Anterior cingulate cortex (tissue), 58 donors: ENCODE measurements around the gene AMBRA1.

ENCODE experiments used
- DNase-seq, 58 donors: peaks; one replicate each; lab custom pipeline; 2025; lab: John Stamatoyannopoulos, UW

Gene AMBRA1

DNA sequence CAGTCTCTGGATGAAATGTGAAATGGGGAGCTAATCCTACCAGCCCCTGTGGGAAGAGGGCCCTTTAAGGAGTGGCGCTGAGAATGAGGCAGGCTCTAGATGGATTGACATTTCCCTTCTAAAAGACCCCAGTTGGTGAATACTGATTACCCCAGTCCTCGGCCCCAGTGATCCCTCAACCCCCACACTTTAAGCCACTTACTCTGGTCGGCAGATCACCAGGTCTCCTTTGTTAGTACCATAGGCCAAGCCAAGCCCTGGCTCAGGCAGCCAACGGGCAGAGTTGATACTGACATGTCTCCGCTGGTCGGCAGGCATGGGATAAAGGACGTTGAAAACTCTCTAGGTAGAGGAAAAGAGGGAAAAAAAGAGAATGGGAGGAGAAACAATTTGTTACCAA is 176.1 kb downstream of the AMBRA1 start:
- DNase-seq = no peak

- no peak for DNase-seq
Observed at GRCh38 chr11:46414879-46415278, 178.9 kb downstream of the AMBRA1 start.

DNA sequence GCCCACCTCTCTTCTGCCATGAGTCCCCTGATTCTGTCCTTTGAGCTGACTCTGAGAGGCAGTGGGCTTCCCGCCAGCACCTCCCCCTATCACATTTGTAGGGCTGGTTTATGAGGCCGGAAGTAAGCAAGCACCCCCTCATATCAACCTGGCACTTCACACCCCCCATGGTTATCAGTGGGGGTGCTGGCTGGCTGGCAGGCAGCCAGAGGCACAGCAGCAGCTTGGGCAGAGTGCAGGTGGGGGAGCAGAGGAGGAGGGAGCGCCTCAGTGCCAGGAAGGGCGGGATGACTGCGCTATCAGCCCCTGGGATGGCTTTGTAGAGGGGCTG is 179.4 kb downstream of the AMBRA1 start:
- DNase-seq = no peak

DNA sequence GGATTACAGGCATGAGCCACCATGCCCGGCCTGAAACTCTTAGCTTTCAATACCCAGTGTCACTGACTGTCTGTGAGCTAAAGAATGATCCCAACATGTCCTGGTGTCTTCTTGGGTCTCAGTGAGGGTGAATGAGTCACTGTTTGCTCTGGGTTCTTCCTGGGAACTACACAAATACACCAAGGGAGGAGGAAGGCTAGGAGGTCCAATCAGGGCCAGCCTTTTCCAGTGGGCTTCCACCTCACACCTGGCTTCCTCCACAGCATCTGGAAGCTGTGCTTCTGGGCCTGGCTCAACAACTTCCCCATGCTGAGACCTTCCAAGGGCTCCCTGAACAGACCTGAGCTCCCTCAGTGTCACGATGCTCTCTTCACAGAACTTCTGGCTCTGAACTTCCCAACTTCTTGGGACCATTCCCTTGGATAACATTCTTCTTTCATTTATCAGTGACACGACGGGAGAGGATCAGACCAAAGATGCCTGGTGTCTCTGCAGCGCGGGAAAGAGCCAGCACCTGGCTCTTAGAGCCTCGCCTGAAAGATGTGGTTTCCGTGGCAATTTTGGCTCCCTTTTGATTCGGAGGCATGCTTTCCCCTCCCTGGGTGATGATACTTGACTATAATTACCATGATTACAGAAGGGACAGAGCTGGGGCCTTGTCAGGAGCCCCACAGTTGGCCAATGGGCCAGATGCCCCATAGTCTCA is 179.9 kb downstream of the AMBRA1 start:
- DNase-seq = no peak

- peak in 1 of 58 donors; percentile 47 for DNase-seq
Observed at GRCh38 chr11:46410021-46410420, 183.8 kb downstream of the AMBRA1 start.

- no peak for DNase-seq
Observed at GRCh38 chr11:46408407-46408986, 185.3 kb downstream of the AMBRA1 start.

- no peak for DNase-seq
Observed at GRCh38 chr11:46407635-46408034, 186.2 kb downstream of the AMBRA1 start.

- DNase-seq = no peak
Observed at GRCh38 chr11:46404476-46405017, 189.3 kb downstream of the AMBRA1 start.

GRCh38 chr11:46402957-46403902 is 190.6 kb downstream of the AMBRA1 start:
- no peak for DNase-seq

DNA sequence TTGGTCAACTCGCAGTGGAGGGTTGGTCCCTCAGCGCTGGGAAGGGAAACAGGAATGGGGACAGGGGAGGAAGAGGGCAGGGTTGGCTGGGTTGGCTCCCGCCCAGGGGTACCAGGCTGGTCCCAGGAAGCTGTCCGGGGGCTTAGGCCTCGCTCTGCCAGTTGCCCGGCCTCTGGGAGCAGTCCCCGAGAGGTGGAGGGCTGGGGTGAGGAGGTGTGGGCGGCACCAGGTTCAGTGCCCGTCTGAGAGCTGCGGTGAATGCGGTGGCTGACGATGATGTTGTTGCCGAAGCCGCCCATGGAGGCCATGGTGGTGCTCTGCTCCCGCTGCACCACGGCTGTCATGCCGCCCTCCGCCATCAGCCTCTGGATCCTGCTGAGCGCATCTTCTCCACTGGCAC is 196.3 kb downstream of the AMBRA1 start:
- no peak for DNase-seq

DNA sequence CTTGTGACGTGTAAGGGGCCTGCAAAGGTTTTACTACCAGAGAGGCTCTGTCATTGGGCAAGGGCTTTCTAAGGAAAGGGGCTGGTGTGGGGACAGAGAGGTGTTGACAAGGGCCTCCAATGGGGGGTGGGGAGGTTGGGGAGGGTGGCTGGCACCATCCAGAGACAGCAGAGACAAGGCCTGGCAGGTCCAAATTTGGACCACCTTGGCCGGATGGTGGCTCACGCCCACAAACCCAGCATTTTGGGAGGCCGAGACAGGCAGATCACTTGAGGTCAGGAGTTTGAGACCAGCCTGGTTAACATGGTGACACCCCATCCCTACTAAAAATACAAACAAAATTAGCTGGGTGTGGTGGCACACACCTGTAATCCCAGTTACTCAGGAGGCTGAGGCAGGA is 200.1 kb downstream of the AMBRA1 start:
- DNase-seq = no peak

GRCh38 chr11:46393231-46393616 is 200.6 kb downstream of the AMBRA1 start:
- DNase-seq = no peak

- DNase-seq = peak in 43 of 58 donors; percentile 13 to 73 (median 44)
Observed at GRCh38 chr11:46392421-46393230, 201.2 kb downstream of the AMBRA1 start.

DNA sequence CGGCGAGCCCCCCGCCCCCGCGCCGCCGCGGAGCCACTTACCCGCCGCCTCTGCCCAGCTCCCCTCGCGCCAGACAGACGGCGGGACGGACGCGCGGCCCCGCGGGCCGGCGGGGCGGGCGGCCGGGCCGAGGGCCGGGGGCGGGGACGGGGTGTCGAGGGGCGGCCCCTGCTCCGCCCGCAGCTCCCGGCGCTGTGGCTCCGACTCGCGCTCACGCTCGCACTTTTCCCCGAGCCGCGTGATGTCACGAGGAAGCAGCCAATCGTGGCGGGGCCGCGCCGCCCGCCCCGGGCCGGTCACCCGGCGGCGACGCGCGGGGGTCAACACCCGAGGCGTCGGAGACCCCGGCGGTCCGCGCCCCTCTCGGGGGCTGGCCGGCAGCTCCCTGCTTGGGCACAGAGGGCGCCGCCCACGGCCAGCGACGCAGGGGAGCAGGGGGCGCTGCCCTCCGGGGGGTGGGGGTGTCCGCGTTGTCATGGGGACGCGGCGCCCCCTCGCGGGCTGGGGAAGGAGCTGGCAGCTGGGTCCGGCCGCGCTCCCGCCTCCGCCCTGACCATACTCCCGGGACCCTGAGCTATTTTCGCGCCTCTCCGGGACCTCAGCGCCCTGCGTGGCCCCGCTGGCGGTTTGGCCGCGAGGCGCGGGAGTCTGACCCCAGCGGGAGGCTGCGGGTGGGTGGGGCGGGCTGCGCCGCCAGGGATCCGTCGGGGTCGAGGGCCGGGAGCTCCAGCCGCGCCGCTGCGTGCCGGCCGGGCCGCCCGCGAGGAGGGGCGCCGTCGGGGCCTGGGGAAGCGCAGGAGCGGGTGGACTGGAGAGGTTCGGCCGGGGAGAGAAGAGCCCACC is 202.0 kb downstream of the AMBRA1 start, which contains the start of gene CHRM4:
CHRM4 (minus strand) TSS at position 199 of the 843 bp plus-strand sequence. CDS start 5,219 bp downstream, outside the sequence.
- peak in 22 of 58 donors; percentile 8 to 77 (median 41) for DNase-seq

- DNase-seq = no peak
Observed at GRCh38 chr11:46391186-46391577, 202.6 kb downstream of the AMBRA1 start.

GRCh38 chr11:46390331-46391171 is 203.3 kb downstream of the AMBRA1 start:
- DNase-seq = peak in 1 of 58 donors; percentile 17

GRCh38 chr11:46389450-46390330 is 204.1 kb downstream of the AMBRA1 start:
- peak in 49 of 58 donors; percentile 29 to 83 (median 53) for DNase-seq
